GM12891 (cell line): Measurements from ENCODE around the gene IL1RL1.

Experiments
- DNase-seq: peaks from one replicate; pipeline ENCODE4 v3.0.0; 2011; ENCODE audit warnings: low spot score; ENCODE audit not compliant: insufficient read length
- FAIRE-seq: peaks from 2 replicates; lab custom pipeline; 2011; peaks lifted over from hg19 to GRCh38; lab: Jason Lieb, UNC
- PAX5 ChIP-seq: IDR thresholded peaks from 2 replicates; pipeline ENCODE4 v1.6.1; 2011; ENCODE audit warnings: low read length, moderate library complexity, mild to moderate bottlenecking; ENCODE audit not compliant: insufficient read depth, severe bottlenecking
- POLR2A ChIP-seq: IDR thresholded peaks from 2 replicates; pipeline ENCODE4 v1.6.1; 2011; ENCODE audit warnings: low read depth, low read length, control low read depth
- POLR2AphosphoS5 ChIP-seq: IDR thresholded peaks from 2 replicates; pipeline ENCODE4 v1.6.1; 2011; ENCODE audit warnings: low read depth, low read length, control low read depth
- POU2F2 ChIP-seq: IDR thresholded peaks from 2 replicates; pipeline ENCODE4 v1.6.1; 2011; ENCODE audit warnings: low read depth, mild to moderate bottlenecking, control low read depth, low read length, moderate library complexity
- SPI1 ChIP-seq: IDR thresholded peaks from 2 replicates; pipeline ENCODE4 v1.6.1; 2011; ENCODE audit warnings: low read depth, low read length, control low read depth
- TAF1 ChIP-seq: IDR thresholded peaks from 2 replicates; pipeline ENCODE4 v1.6.1; 2011; ENCODE audit warnings: low read depth, low read length, control low read depth

The IL1RL1 gene

DNA sequence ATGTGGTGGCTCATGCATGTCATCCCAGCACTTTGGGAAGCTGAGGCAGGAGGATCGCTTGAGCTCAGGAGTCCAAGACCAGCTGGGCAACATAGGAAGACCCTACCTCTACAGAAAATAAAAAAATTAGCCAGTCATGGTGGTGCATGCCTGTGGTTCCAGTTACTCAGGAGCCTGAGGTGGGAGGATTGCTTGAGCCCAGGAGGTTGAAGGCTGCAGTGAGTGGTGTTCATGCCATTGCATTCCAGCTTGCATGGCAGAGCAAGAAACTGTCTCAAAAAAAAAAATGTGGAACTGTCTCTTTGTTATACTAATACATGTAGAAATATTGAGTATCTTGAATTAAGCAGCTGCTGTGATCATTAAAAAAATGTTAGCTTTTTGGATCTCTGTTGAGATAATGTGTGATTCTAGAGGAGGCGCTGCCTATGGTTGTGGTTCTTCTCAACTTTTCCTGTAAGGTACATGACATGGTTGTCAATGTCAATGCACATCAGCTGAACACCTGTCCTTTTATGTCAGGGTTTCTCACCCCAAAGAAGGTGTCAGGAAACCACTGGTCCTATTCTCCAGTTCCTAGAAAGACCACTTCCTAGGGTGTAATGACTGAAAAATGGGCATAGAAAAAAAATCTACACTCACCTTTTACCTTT, 34.7 kb upstream of the IL1RL1 start:
- no peak for TF ChIP-seq POLR2AphosphoS5
- no peak for TF ChIP-seq PAX5
- TF ChIP-seq POLR2A, result no peak
- no peak for TF ChIP-seq SPI1
- TF ChIP-seq TAF1, result no peak
- no peak for TF ChIP-seq POU2F2
- DNase-seq (no peak), FAIRE-seq (no peak)

DNA sequence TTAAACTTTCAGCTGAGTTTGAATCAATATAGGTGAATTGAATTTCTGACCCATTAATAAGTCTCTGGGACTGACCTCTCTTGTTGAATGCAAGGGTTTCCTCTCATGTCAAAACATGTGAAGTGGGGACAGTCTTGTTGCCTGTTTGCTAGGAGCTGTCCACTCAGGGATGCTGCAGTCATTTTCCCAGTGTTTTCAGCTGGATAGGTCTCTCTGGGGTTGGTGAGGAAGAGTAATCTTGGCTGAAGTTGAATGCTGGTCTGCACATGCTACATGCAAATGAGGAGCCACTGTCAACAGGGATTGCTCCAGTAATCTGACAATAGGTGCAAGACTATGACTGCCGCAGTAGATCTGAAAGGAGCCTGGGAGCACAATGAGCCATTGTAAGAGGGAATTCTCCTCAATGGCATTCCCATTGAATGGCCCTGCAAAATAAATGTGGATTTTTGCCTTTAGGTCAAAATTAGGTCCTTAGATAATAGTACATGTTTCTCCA, 34.1 kb upstream of the IL1RL1 start:
- no peak for FAIRE-seq
- no peak for DNase-seq
- TF ChIP-seq SPI1 (no peak), PAX5 (no peak), TAF1 (no peak), POU2F2 (no peak), POLR2A (no peak), POLR2AphosphoS5 (no peak)

DNA sequence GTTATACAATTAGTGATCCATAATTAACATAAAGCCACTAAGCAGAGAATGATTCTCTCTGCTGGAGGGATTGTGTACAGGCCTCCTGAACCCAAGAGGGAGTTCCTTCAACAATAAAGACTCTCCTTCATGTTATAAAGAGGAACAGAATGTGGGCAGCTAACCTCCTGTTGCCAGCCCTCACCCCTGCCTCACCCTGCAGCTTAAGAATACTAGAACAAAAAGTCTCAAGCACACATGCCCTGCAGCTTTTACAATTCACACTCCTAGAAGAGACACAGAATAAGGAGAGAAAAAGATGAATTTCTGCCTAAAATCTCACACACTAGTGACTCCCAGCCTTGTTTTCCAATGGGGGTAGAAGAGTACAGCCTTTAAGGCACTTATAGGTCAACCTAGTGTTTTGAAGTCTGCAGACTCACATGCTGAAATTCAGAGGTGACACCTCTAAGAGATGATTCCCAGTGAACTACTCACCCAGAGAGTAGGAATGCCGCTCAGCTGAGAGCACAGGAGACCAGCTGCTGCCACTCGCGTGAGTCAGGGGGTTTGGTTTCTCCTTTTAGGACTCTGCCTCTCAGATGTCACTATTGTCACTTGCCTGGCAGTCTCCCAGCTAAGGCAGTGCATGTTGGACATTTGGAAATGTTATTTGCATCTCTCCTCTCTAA, 32.5 kb upstream of the IL1RL1 start:
- TF ChIP-seq POU2F2 (no peak), SPI1 (no peak), TAF1 (no peak), POLR2AphosphoS5 (no peak), POLR2A (no peak), PAX5 (no peak)
- DNase-seq (no peak), FAIRE-seq (no peak)

DNA sequence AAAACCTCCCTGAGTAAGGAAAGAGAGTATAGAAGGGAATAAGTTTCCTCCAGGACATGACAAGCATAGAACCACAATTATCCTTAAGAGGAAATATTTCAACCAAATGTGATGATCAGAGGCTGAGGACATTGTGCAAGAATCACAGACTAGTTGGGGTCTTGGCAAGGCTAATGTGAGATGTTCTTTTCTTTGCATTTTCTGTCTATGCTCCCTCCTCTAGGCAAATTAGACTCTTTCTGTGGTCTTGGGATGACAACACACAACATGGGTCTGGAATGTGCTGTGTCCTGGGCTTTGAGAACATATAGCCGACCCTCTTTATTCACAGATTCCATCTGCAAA, 32.0 kb upstream of the IL1RL1 start:
- DNase-seq (no peak), FAIRE-seq (no peak)
- TF ChIP-seq TAF1, result no peak
- TF ChIP-seq POLR2A, result no peak
- TF ChIP-seq PAX5, result no peak
- TF ChIP-seq SPI1, result no peak
- TF ChIP-seq POU2F2, result no peak

DNA sequence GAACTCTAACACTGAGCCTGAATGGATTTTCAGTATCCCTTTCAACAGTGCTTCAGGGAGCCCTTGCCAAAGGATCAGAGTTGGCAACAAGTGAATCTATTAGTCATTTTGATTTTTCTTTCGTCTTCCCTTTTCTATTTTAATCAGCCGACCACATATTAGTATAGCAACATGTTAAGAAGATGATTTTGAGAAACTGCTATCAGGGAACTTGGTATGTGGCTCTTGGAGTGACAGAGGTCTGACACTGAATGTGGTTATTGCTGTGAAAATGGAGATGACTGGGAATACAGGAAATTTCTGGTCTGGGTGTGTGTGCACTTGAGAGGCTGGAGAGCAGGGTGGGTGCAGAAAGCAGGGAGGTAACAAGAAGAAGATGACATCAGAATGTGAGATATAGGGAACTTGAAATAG, 28.7 kb upstream of the IL1RL1 start:
- FAIRE-seq (no peak), DNase-seq (no peak)
- TF ChIP-seq PAX5 (no peak), TAF1 (no peak), POLR2AphosphoS5 (no peak), POLR2A (no peak), SPI1 (no peak), POU2F2 (no peak)

DNA sequence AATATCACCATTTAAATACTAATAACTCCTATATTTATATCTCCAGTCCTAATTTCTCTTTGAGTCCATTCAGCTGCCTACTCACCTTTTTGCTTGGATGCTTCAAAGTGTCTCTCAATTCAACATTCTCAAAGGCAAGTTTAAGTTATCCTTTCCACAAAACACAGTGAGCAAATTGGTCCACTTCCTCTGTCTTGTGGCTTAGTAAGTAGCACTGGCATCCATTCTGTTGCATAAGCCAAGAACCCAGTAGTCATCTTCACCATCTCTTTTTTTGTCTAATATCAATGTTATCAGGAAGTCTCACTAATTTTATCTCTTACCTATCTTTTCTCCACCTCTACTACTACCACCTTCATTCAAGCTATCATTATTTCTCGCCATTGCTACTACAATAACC, 27.4 kb upstream of the IL1RL1 start:
- TF ChIP-seq TAF1, result no peak
- TF ChIP-seq POLR2A, result no peak
- no peak for TF ChIP-seq PAX5
- TF ChIP-seq POLR2AphosphoS5, result no peak
- FAIRE-seq (no peak), DNase-seq (no peak)

DNA sequence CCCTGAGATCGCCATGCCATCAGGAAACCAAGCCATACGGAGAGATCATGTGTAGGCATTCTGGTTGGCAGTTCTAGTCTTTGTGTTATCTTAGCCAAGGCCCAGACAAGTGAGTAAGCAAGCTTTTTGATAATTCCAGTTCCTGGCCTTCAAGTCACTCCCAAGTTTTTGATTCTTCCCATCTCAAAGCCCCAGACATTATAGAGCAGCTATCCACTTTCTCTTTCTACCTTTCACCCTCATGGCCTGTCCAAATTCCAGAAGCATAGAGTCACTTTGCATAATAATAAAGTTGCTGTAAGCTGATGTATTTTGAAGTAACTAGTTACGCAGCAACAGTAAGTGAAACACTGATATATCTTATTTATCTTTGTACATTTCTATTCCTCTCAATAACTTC, 26.8 kb upstream of the IL1RL1 start:
- FAIRE-seq (no peak), DNase-seq (no peak)
- no peak for TF ChIP-seq PAX5
- no peak for TF ChIP-seq POLR2AphosphoS5
- TF ChIP-seq POLR2A, result no peak
- no peak for TF ChIP-seq POU2F2
- no peak for TF ChIP-seq SPI1
- TF ChIP-seq TAF1, result no peak

DNA sequence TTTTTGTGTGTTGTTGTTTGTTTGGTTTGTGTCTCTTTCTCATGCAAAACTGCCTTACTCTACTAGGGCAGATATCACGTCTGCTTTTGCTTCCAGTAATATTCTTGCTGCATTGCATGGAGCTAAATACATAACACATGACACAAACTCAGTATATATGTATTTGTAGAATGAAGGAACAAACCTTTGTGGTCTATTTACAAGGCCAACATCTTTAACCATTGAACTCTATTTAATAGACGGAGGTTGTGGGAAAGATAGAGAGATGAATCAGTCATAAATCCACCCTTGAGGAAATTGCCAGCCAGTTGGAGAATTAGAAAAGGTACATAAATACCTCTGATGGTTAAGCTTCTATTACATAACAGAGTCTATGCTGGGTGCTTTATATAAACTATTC, 26.0 kb upstream of the IL1RL1 start:
- DNase-seq, result no peak
- TF ChIP-seq PAX5, result no peak
- TF ChIP-seq POLR2AphosphoS5, result no peak
- no peak for TF ChIP-seq POU2F2
- no peak for TF ChIP-seq SPI1
- TF ChIP-seq TAF1, result no peak
- no peak for TF ChIP-seq POLR2A
- no peak for FAIRE-seq

DNA sequence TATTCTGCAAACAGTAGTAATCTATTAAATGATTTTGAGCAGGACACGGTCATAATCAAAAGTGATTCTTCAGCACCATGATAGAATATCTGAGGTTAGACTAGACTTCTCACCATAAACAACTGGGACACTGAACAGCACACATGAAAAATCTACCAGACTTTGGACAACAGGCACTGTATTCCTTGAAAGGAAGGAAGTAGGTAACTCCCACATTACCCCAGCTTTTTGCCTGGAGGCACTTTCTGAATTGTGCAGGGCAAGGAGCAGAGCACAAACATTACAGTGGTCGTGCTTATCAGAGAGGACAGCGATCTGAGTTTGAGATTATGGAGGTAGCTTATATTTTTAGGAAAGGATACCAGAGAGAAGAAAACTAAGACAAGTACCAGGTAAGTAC, 25.3 kb upstream of the IL1RL1 start:
- DNase-seq (no peak), FAIRE-seq (no peak)
- no peak for TF ChIP-seq POLR2AphosphoS5
- TF ChIP-seq PAX5, result no peak
- no peak for TF ChIP-seq TAF1
- no peak for TF ChIP-seq POLR2A
- TF ChIP-seq SPI1, result no peak
- no peak for TF ChIP-seq POU2F2

DNA sequence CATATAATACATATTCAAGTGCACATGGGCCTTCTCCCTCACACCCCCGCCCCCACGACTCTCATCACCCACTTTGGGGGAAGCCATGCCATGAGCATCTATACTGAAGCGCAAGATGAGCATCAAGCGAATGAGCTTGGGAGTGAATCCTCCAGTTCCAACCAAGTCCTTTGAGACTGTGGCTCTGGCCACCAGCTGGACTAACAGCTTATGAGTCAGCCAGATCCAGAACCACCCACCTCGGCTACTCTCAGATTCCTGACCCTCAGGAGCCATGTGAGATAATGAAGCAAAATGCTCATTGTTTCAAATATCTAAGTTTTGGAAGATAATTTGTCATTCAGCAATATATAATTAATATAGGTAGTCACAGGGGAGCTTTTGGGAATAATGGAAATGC, 22.2 kb upstream of the IL1RL1 start:
- no peak for FAIRE-seq
- TF ChIP-seq PAX5 (no peak), SPI1 (no peak), POLR2A (no peak), TAF1 (no peak), POLR2AphosphoS5 (no peak), POU2F2 (no peak)
- DNase-seq, result no peak

DNA sequence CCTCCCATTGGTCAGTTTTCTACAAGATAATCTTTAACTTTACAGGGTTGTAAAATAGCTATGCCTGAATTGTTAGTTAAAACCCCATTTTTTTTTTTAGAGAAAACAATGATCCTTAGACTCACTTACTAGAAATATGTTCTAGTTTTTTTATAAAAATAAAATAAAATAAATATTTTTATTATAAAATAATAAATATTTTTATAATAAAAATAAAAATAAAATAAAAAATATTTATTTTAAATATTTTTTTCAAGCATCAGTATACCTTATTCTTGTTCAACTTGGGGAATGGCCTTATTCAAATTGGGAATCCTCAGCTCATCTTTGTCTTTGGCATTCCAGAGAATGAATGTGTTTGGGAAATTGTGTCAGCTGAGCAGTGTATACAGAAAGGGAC, 20.8 kb upstream of the IL1RL1 start:
- TF ChIP-seq SPI1, result no peak
- DNase-seq, result no peak
- FAIRE-seq, result no peak
